PC-3 (cell line): Measurements from ENCODE around the gene RPL37A. TPM values are rescaled to one million over a fixed set of nuclear protein-coding genes. Genes with fewer than 3 reads are reported as not detected.

Experiments used
- ATAC-seq: fragments of 200-7000 bp; cut with Tn5 transposase; 2 replicates; pipeline ENCODE4 v1.9.1; 2020; ENCODE audit warnings: mild to moderate bottlenecking, moderate library complexity
- BruUV-seq: library from RNA; stranded (reverse); fragments of 400-500 nt; replicated peaks from 2 replicates; lab custom pipeline; 2021; lab: Mats Ljungman, UMichigan
- CTCF ChIA-PET: fragments of 300-600 bp; sonication (Branson Sonifier 250); formaldehyde crosslinking; loops from one replicate; lab custom pipeline; 2022; ENCODE audit warnings: antibody characterized with exemption; lab: Charles Lee
- POLR2A ChIA-PET: fragments of 300-600 bp; sonication (Branson Sonifier 250); formaldehyde crosslinking; loops from one replicate; lab custom pipeline; 2022; ENCODE audit warnings: antibody characterized with exemption; ENCODE audit not compliant: unreplicated experiment; lab: Charles Lee
- DNase-seq: peaks from one replicate; pipeline ENCODE4 v3.0.0-alpha.2; 2015
- H2AFZ ChIP-seq: fragments of 300-600 bp; sonication (generic); 2 replicates; pipeline ENCODE4 v1.6.0; 2016; ENCODE audit warnings: antibody characterized with exemption, low read length
- H3F3A ChIP-seq: fragments of 300-600 bp; sonication (generic); one replicate; pipeline ENCODE4 v1.6.0; 2017; ENCODE audit warnings: antibody characterized with exemption, low read length, control low read depth, mild to moderate bottlenecking; ENCODE audit not compliant: unreplicated experiment
- H3K27ac ChIP-seq: fragments of 300-600 bp; sonication (generic); 2 replicates; pipeline ENCODE4 v1.5.1; 2016; ENCODE audit warnings: mild to moderate bottlenecking, low read length
- H3K27me3 ChIP-seq: fragments of 300-600 bp; sonication (generic); 2 replicates; pipeline ENCODE4 v1.6.1; 2016; ENCODE audit warnings: low read length, mixed read lengths
- H3K36me3 ChIP-seq: fragments of 300-600 bp; sonication (generic); 2 replicates; pipeline ENCODE4 v1.6.1; 2016; ENCODE audit warnings: low read depth, mixed run types, low read length, mixed read lengths
- H3K4me1 ChIP-seq: fragments of 300-600 bp; sonication (generic); 2 replicates; pipeline ENCODE4 v1.5.1; 2016; ENCODE audit warnings: low read length; ENCODE audit not compliant: insufficient read depth
- H3K4me2 ChIP-seq: fragments of 300-600 bp; sonication (generic); 2 replicates; pipeline ENCODE4 v1.6.0; 2016; ENCODE audit warnings: low read length
- H3K4me3 ChIP-seq: fragments of 300-600 bp; sonication (generic); 2 replicates; pipeline ENCODE4 v1.5.1; 2016; ENCODE audit warnings: mild to moderate bottlenecking, low read length, mixed read lengths
- H3K79me2 ChIP-seq: fragments of 300-600 bp; sonication (generic); 2 replicates; pipeline ENCODE4 v1.6.1; 2017; ENCODE audit warnings: low read length, mixed read lengths
- H3K9ac ChIP-seq: fragments of 300-600 bp; sonication (generic); 2 replicates; pipeline ENCODE4 v1.6.0; 2016; ENCODE audit warnings: mild to moderate bottlenecking, low read length
- H3K9me2 ChIP-seq: fragments of 300-600 bp; sonication (generic); replicated peaks from 2 replicates; pipeline ENCODE4 v1.6.1; 2016; ENCODE audit warnings: mixed run types, low read length, mixed read lengths
- H3K9me3 ChIP-seq: fragments of 300-600 bp; sonication (generic); 2 replicates; pipeline ENCODE4 v1.6.1; 2016; ENCODE audit warnings: low read length, mixed read lengths
- H4K20me1 ChIP-seq: fragments of 300-600 bp; sonication (generic); 2 replicates; pipeline ENCODE4 v1.6.1; 2016; ENCODE audit warnings: low read length, mixed read lengths
- CTCF ChIP-seq: fragments of 300-600 bp; sonication (generic); conservative IDR thresholded peaks from 2 replicates; pipeline ENCODE4 v1.5.1; 2017; ENCODE audit warnings: antibody characterized with exemption, low read depth, mild to moderate bottlenecking, low read length
- EZH2 ChIP-seq: fragments of 300-600 bp; sonication (generic); IDR thresholded peaks from one replicate; pipeline ENCODE4 v1.6.1; 2017; ENCODE audit warnings: antibody characterized with exemption, mild to moderate bottlenecking, low read length; ENCODE audit not compliant: unreplicated experiment
- EZH2phosphoT487 ChIP-seq: fragments of 300-600 bp; sonication (generic); IDR thresholded peaks from 2 replicates; pipeline ENCODE4 v1.6.1; 2018; ENCODE audit warnings: mild to moderate bottlenecking, antibody characterized with exemption, low read length, borderline replicate concordance
- intact Hi-C: fragments of 100-400 bp; cut with micrococcal nuclease; formaldehyde crosslinking; loops from 2 replicates; pipeline ENCODE4 v1.9.0; 2023
- total RNA-seq: library from RNA; depleted of rRNA; stranded (reverse); fragments of >200 nt; gene quantifications from 2 replicates; pipeline ENCODE4 v1.2.3, GENCODE V29; 2014

RPL37A gene
- total RNA-seq, 1 experiment from 2014 or later = 2,472 TPM

- no peak for TF ChIP-seq EZH2
- no peak for TF ChIP-seq EZH2phosphoT487
- TF ChIP-seq CTCF = no peak
- H3K4me2 ChIP-seq = no peak overlapping the region
- no peak for DNase-seq
- H3K4me3 ChIP-seq = no peak overlapping the region
- no TSS peak for BruUV-seq
- H3K9me2 ChIP-seq = no peaks in the 10 kb centered on the region
- no peak overlapping the region for H3K9ac ChIP-seq
- intact Hi-C loops = no loop called here
- no peaks in the 10 kb centered on the region for H3K79me2 ChIP-seq
- H3K27me3 ChIP-seq = no peaks in the 10 kb centered on the region
- H3K9me3 ChIP-seq = no peaks in the 10 kb centered on the region
- ATAC-seq = no peak
- H2AFZ ChIP-seq = no peak overlapping the region
- peaks cover 36% of the 10 kb centered on the region for H3K4me1 ChIP-seq
- POLR2A ChIA-PET = no interaction called here
- no peak overlapping the region for H3K27ac ChIP-seq
- CTCF ChIA-PET = interaction anchor here (0.7 kb wide), 1 partner anchor 17 kb away, joined by 3 read pairs; no protein-coding TSS in a partner anchor
- H3K36me3 ChIP-seq = no peaks in the 10 kb centered on the region
- H3F3A ChIP-seq = no peaks in the 10 kb centered on the region
- no peaks in the 10 kb centered on the region for H4K20me1 ChIP-seq
Observed at GRCh38 chr2:216536734-216537210, 38.1 kb downstream of the RPL37A start.

DNA sequence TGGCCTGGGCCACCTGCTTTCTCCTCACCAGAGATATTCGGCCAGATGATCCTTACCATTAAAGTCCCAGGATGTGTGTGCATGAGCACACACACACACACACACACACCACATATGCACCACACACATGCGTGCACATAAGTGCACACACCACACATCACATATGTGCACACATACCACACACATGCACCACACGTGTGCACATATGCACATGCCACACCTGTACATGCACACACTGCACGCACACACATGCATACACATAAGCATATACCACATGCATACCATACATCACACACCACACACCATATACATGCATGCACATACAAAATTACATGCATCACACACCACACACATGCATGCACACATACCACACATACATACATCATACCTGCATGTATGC, 38.7 kb downstream of the RPL37A start:
- ATAC-seq (no peak), DNase-seq (no peak)
- H3F3A ChIP-seq = no peaks in the 10 kb centered on the region
- BruUV-seq = no TSS peak
- H4K20me1 ChIP-seq = no peaks in the 10 kb centered on the region
- ChIA-PET POLR2A (no interaction called here), CTCF (interaction anchor here (0.7 kb wide), 1 partner anchor 18 kb away, joined by 3 read pairs; no protein-coding TSS in a partner anchor)
- H3K4me2 ChIP-seq = no peak overlapping the region
- no peak for TF ChIP-seq EZH2phosphoT487
- TF ChIP-seq EZH2 = no peak
- no peak overlapping the region for H3K4me3 ChIP-seq
- H3K79me2 ChIP-seq = no peaks in the 10 kb centered on the region
- H3K27ac ChIP-seq = no peak overlapping the region
- intact Hi-C loops = no loop called here
- peaks cover 36% of the 10 kb centered on the region for H3K4me1 ChIP-seq
- H3K9me3 ChIP-seq = no peaks in the 10 kb centered on the region
- no peaks in the 10 kb centered on the region for H3K27me3 ChIP-seq
- H3K36me3 ChIP-seq = no peaks in the 10 kb centered on the region
- H3K9me2 ChIP-seq = no peaks in the 10 kb centered on the region
- no peak overlapping the region for H3K9ac ChIP-seq
- no peak overlapping the region for H2AFZ ChIP-seq

DNA sequence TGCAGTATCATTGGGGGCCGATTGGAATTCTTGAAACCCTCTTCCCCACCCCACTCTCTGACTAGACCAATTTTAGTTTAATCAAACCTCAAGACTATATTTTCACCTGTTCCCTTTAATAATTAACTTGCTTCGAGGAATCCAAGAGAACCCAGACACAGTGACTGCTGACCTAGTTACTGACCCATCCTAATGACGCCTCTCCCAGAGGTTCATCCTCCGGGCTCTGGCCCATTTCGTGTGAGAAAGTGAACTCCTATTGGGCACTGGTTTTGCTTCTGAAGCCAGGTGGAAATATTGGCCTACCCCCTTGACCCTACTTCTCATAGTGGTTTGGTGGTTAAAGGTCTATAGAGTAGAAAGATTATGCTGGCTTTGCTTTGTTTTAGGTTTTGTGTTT, 39.9 kb downstream of the RPL37A start:
- Histone ChIP-seq H3K4me3 (no peak overlapping the region), H3K9me3 (no peaks in the 10 kb centered on the region), H3K4me2 (no peak overlapping the region), H2AFZ (no peak overlapping the region), H3F3A (no peaks in the 10 kb centered on the region), H3K4me1 (peaks cover 36% of the 10 kb centered on the region), H3K79me2 (no peaks in the 10 kb centered on the region), H3K9ac (no peak overlapping the region), H3K36me3 (no peaks in the 10 kb centered on the region), H3K27me3 (no peaks in the 10 kb centered on the region), H3K9me2 (no peaks in the 10 kb centered on the region), H4K20me1 (no peaks in the 10 kb centered on the region), H3K27ac (no peak overlapping the region)
- no TSS peak for BruUV-seq
- intact Hi-C loops = no loop called here
- ChIA-PET POLR2A (no interaction called here), CTCF (no interaction called here)
- DNase-seq = no peak
- TF ChIP-seq EZH2 (no peak), CTCF (no peak), EZH2phosphoT487 (no peak)
- ATAC-seq = no peak
